HEK293 (cell line): ENCODE data around the gene UBASH3B.
A peak's percentile ranks its signal among the peaks of the same experiment; 100 is the strongest.

Experiments used
- CTCF ChIA-PET: fragments of 350-600 bp; formaldehyde crosslinking; extraction: SDS; loops from one replicate; lab custom pipeline; 2021; ENCODE audit warnings: antibody characterized with exemption; lab: Yijun Ruan, JAX
- POLR2A ChIA-PET: fragments of 300-600 bp; formaldehyde crosslinking; extraction: SDS; loops from one replicate; lab custom pipeline; 2020; ENCODE audit warnings: antibody characterized with exemption, inconsistent platforms; lab: Yijun Ruan, JAX
- H3K27ac ChIP-seq: fragments of 200-500 bp; sonication (Bioruptor generic); 2 replicates; pipeline ENCODE4 v1.5.1; 2014; ENCODE audit warnings: low read depth, low read length, control low read depth, inconsistent platforms; ENCODE audit errors: extremely low read depth
- H3K36me3 ChIP-seq, 2 experiments: fragments of 200-500 bp in 1 of 2; sonication (Bioruptor generic) in 1 of 2; 1 replicate in 1 of 2; 2 replicates in 1 of 2; pipeline ENCODE4 v1.5.1; 2014 to 2017; ENCODE audit warnings: inconsistent platforms in 2 of 2, low read length in 2 of 2; ENCODE audit not compliant: control insufficient read depth in 2 of 2, insufficient read depth in 1 of 2
- H3K4me1 ChIP-seq: fragments of 200-500 bp; sonication (Bioruptor generic); 2 replicates; pipeline ENCODE4 v1.5.1; 2014; ENCODE audit warnings: mild to moderate bottlenecking, low read length, inconsistent platforms; ENCODE audit not compliant: control insufficient read depth, insufficient read depth
- H3K4me3 ChIP-seq: 2 replicates; pipeline ENCODE4 v1.5.1; 2011; ENCODE audit warnings: low read depth, mild to moderate bottlenecking, control low read depth, low read length, moderate library complexity
- H3K9me3 ChIP-seq: fragments of 200-500 bp; sonication (Bioruptor generic); 2 replicates; pipeline ENCODE4 v1.5.1; 2014; ENCODE audit warnings: low read depth, low read length, inconsistent platforms; ENCODE audit not compliant: control insufficient read depth, insufficient read depth
- FEZF1 ChIP-seq: fragments of 450-650 bp; formaldehyde crosslinking; IDR thresholded peaks from 2 replicates; pipeline ENCODE4 v1.5.1; 2016; ENCODE audit warnings: missing biosample characterization, missing genetic modification characterization
- GLIS1 ChIP-seq: fragments of 450-650 bp; formaldehyde crosslinking; IDR thresholded peaks from 2 replicates; pipeline ENCODE4 v1.5.1; 2016; ENCODE audit warnings: missing biosample characterization, missing genetic modification characterization
- KLF1 ChIP-seq: fragments of 450-650 bp; formaldehyde crosslinking; IDR thresholded peaks from 2 replicates; pipeline ENCODE4 v1.5.1; 2016; ENCODE audit warnings: missing biosample characterization, missing genetic modification characterization
- KLF8 ChIP-seq: fragments of 450-650 bp; formaldehyde crosslinking; IDR thresholded peaks from 2 replicates; pipeline ENCODE4 v1.5.1; 2016; ENCODE audit warnings: missing biosample characterization, missing genetic modification characterization
- KLF9 ChIP-seq: fragments of 450-650 bp; formaldehyde crosslinking; IDR thresholded peaks from 2 replicates; pipeline ENCODE4 v1.5.1; 2016; ENCODE audit warnings: missing biosample characterization, missing genetic modification characterization, low read depth
- OSR2 ChIP-seq: fragments of 450-650 bp; formaldehyde crosslinking; IDR thresholded peaks from 2 replicates; pipeline ENCODE4 v1.5.1; 2016; ENCODE audit warnings: missing biosample characterization, missing genetic modification characterization
- TRIM28 ChIP-seq: IDR thresholded peaks from 2 replicates; pipeline ENCODE4 v1.6.1; 2011; ENCODE audit warnings: low read length, control low read depth, borderline replicate concordance
- ZBTB11 ChIP-seq: fragments of 450-650 bp; formaldehyde crosslinking; conservative IDR thresholded peaks from 2 replicates; pipeline ENCODE4 v1.5.1; 2016; ENCODE audit warnings: low read depth, missing biosample characterization, missing genetic modification characterization
- ZBTB20 ChIP-seq: fragments of 450-650 bp; formaldehyde crosslinking; IDR thresholded peaks from 2 replicates; pipeline ENCODE4 v1.5.1; 2016; ENCODE audit warnings: missing biosample characterization, missing genetic modification characterization
- ZFHX2 ChIP-seq: fragments of 450-650 bp; formaldehyde crosslinking; conservative IDR thresholded peaks from 2 replicates; pipeline ENCODE4 v1.5.1; 2016; ENCODE audit warnings: missing biosample characterization, missing genetic modification characterization
- ZNF10 ChIP-seq: fragments of 450-650 bp; formaldehyde crosslinking; IDR thresholded peaks from 2 replicates; pipeline ENCODE4 v1.5.1; 2017; ENCODE audit warnings: missing biosample characterization, missing genetic modification characterization
- ZNF157 ChIP-seq: fragments of 450-650 bp; formaldehyde crosslinking; IDR thresholded peaks from 2 replicates; pipeline ENCODE4 v1.5.1; 2016; ENCODE audit warnings: missing biosample characterization, missing genetic modification characterization
- ZNF416 ChIP-seq: fragments of 450-650 bp; formaldehyde crosslinking; IDR thresholded peaks from 2 replicates; pipeline ENCODE4 v1.5.1; 2016; ENCODE audit warnings: missing biosample characterization, missing genetic modification characterization
- ZNF701 ChIP-seq: fragments of 450-650 bp; formaldehyde crosslinking; IDR thresholded peaks from 2 replicates; pipeline ENCODE4 v1.5.1; 2016; ENCODE audit warnings: missing biosample characterization, missing genetic modification characterization
- ZNF768 ChIP-seq: fragments of 450-650 bp; formaldehyde crosslinking; IDR thresholded peaks from 2 replicates; pipeline ENCODE4 v1.5.1; 2018; ENCODE audit warnings: missing biosample characterization, mild to moderate bottlenecking, missing genetic modification characterization
- ZSCAN30 ChIP-seq: fragments of 450-650 bp; IDR thresholded peaks from 2 replicates; pipeline ENCODE4 v1.5.1; 2018; ENCODE audit warnings: missing biosample characterization, mild to moderate bottlenecking, missing genetic modification characterization, moderate library complexity
- ZSCAN4 ChIP-seq: fragments of 450-650 bp; formaldehyde crosslinking; IDR thresholded peaks from 2 replicates; pipeline ENCODE4 v1.5.1; 2017; ENCODE audit warnings: missing biosample characterization, missing genetic modification characterization
- TF ChIP-seq, protein P1 (sequence below): fragments of 450-650 bp; formaldehyde crosslinking; IDR thresholded peaks from 2 replicates; pipeline ENCODE4 v1.5.1; 2017; ENCODE audit warnings: missing biosample characterization, mild to moderate bottlenecking, missing genetic modification characterization, moderate library complexity
- TF ChIP-seq, protein P2 (sequence below): fragments of 450-650 bp; formaldehyde crosslinking; IDR thresholded peaks from 2 replicates; pipeline ENCODE4 v1.5.1; 2016; ENCODE audit warnings: missing biosample characterization, missing genetic modification characterization

The UBASH3B gene

GRCh38 chr11:122807731-122808477, 152.4 kb downstream of the UBASH3B start:
- CTCF ChIA-PET: interaction anchor here (0.6 to 6.8 kb wide), 6 partner anchors 12 to 215 kb away, joined by 3 to 26 read pairs (median 4); no protein-coding TSS in a partner anchor
- Histone ChIP-seq H3K4me3 (no peak overlapping the region), H3K27ac (0 out of 2 replicates have a peak overlapping the region, but pooled peaks have one; percentile 13), H3K36me3 (no peaks in the 10 kb centered on the region), H3K9me3 (no peaks in the 10 kb centered on the region), H3K4me1 (no peaks in the 10 kb centered on the region)
- peak; percentile 58 for TF ChIP-seq GLIS1 (tag by site-specific recombination)
- TF ChIP-seq ZNF416 (tag by site-specific recombination): no peak
- TF ChIP-seq FEZF1 (tag by site-specific recombination): 0 out of 2 replicates have a peak, but pooled peaks have one; percentile 13
- TF ChIP-seq ZNF10 (tag by site-specific recombination): no peak
- POLR2A ChIA-PET: interaction anchor here (0.7 kb wide), 1 partner anchor 76 kb away, joined by 3 read pairs; no protein-coding TSS in a partner anchor

DNA sequence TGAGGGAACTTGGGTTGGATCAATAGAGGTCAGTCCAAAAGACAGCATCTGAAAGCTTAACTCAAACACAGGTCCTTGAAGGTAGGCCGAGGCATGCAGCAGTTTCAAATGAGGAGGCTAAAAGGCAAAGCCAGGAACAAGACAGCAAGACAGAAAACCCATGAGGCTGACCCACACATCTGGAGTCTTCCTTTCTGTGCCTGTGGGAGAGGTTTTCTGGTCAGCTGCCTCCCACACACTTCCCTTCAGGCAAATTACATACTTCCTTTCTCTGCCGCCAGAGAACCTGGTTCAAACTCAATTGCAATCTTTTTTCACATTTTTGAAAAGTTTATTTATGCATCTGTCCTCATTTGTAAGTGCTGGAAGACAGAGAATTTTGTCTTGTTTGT, 153.0 kb downstream of the UBASH3B start:
- CTCF ChIA-PET: interaction anchor here (0.7 to 6.8 kb wide), 4 partner anchors 12 to 56 kb away, joined by 3 to 26 read pairs (median 14); no protein-coding TSS in a partner anchor
- POLR2A ChIA-PET: interaction anchor here (0.7 kb wide), 1 partner anchor 77 kb away, joined by 3 read pairs; no protein-coding TSS in a partner anchor
- H3K36me3 ChIP-seq: no peaks in the 10 kb centered on the region
- H3K27ac ChIP-seq: no peak overlapping the region
- TF ChIP-seq FEZF1 (tag by site-specific recombination) (no peak), OSR2 (tag by site-specific recombination) (no peak), KLF9 (tag by site-specific recombination) (no peak), ZSCAN30 (tag by site-specific recombination) (no peak), ZSCAN4 (tag by site-specific recombination) (no peak), ZFHX2 (tag by site-specific recombination) (peak; percentile 46), ZBTB20 (tag by site-specific recombination) (no peak)
- TF ChIP-seq, protein P1, sequence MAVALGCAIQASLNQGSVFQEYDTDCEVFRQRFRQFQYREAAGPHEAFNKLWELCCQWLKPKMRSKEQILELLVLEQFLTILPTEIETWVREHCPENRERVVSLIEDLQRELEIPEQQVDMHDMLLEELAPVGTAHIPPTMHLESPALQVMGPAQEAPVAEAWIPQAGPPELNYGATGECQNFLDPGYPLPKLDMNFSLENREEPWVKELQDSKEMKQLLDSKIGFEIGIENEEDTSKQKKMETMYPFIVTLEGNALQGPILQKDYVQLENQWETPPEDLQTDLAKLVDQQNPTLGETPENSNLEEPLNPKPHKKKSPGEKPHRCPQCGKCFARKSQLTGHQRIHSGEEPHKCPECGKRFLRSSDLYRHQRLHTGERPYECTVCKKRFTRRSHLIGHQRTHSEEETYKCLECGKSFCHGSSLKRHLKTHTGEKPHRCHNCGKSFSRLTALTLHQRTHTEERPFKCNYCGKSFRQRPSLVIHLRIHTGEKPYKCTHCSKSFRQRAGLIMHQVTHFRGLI (tag by site-specific recombination): no peak
- no peaks in the 10 kb centered on the region for H3K9me3 ChIP-seq
- H3K4me3 ChIP-seq: no peak overlapping the region
- H3K4me1 ChIP-seq: no peaks in the 10 kb centered on the region

- CTCF ChIA-PET: interaction anchor here (1.0 to 6.8 kb wide), 3 partner anchors 14 to 43 kb away, joined by 3 to 26 read pairs (median 24); no protein-coding TSS in a partner anchor
- Histone ChIP-seq H3K27ac (no peak overlapping the region), H3K4me1 (no peaks in the 10 kb centered on the region), H3K9me3 (no peaks in the 10 kb centered on the region), H3K4me3 (no peak overlapping the region), H3K36me3 (no peaks in the 10 kb centered on the region)
- POLR2A ChIA-PET: no interaction called here
- TF ChIP-seq ZNF157 (tag by site-specific recombination) (no peak), KLF8 (tag by site-specific recombination) (no peak), ZNF701 (tag by site-specific recombination) (no peak), KLF1 (tag by site-specific recombination) (no peak), ZBTB11 (tag by site-specific recombination) (no peak), ZNF768 (tag by site-specific recombination) (no peak), TRIM28 (no peak)
- TF ChIP-seq, protein P1 (tag by site-specific recombination): no peak
- TF ChIP-seq, protein P2, sequence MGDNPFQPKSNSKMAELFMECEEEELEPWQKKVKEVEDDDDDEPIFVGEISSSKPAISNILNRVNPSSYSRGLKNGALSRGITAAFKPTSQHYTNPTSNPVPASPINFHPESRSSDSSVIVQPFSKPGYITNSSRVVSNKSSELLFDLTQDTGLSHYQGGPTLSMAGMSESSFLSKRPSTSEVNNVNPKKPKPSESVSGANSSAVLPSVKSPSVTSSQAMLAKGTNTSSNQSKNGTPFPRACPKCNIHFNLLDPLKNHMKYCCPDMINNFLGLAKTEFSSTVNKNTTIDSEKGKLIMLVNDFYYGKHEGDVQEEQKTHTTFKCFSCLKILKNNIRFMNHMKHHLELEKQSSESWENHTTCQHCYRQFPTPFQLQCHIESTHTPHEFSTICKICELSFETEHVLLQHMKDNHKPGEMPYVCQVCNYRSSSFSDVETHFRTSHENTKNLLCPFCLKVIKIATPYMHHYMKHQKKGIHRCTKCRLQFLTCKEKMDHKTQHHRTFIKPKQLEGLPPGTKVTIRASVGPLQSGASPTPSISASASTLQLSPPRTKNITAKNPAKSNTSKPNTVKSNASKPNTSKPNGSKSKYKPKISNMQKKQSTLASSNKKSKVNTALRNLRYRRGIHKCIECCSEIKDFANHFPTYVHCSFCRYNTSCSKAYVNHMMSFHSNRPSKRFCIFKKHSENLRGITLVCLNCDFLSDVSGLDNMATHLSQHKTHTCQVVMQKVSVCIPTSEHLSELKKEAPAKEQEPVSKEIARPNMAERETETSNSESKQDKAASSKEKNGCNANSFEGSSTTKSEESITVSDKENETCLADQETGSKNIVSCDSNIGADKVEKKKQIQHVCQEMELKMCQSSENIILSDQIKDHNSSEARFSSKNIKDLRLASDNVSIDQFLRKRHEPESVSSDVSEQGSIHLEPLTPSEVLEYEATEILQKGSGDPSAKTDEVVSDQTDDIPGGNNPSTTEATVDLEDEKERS (tag by site-specific recombination): no peak
These were observed 154.3 kb downstream of the UBASH3B start for GRCh38 chr11:122809866-122810265.
